ENCODE measurements around the gene SPTLC2. TPM values are rescaled to one million over a fixed set of nuclear protein-coding genes. Genes with fewer than 3 reads are reported as not detected.
A peak's percentile ranks its signal among the peaks of the same experiment; 100 is the strongest.
"Not testable (repeated sequence)": the region's sequence is repeated elsewhere in the genome, so short reads cannot be mapped to it uniquely, and the experiment has no call there.

Gene SPTLC2
- total RNA-seq, result 49.9 TPM

GRCh38 chr14:77616454-77617229 is at the start of gene SPTLC2:
SPTLC2 (minus strand) TSS chr14:77616637; CDS start chr14:77616579, 58 bp downstream.
- peak; percentile 99 for DNase-seq (ENCODE audit: low spot score)

GRCh38 chr14:77663293-77663692 is 46.9 kb upstream of the SPTLC2 start:
- DNase-seq (ENCODE audit: low spot score), result no peak

- not testable (repeated sequence) for DNase-seq (ENCODE audit: low spot score)
These were observed 45.1 kb upstream of the SPTLC2 start for GRCh38 chr14:77661562-77661961.

- no peak for DNase-seq (ENCODE audit: low spot score)
These were observed 44.3 kb upstream of the SPTLC2 start for GRCh38 chr14:77660754-77661153.

- no peak for DNase-seq (ENCODE audit: low spot score)
These were observed 43.4 kb upstream of the SPTLC2 start for GRCh38 chr14:77659831-77660230.

GRCh38 chr14:77657280-77657679 is 40.8 kb upstream of the SPTLC2 start:
- no peak for DNase-seq (ENCODE audit: low spot score)

GRCh38 chr14:77654001-77654441 is 37.6 kb upstream of the SPTLC2 start:
- DNase-seq (ENCODE audit: low spot score), result no peak

GRCh38 chr14:77649326-77649725 is 32.9 kb upstream of the SPTLC2 start:
- no peak for DNase-seq (ENCODE audit: low spot score)

GRCh38 chr14:77648520-77649200 is 32.2 kb upstream of the SPTLC2 start:
- DNase-seq (ENCODE audit: low spot score), result no peak

- no peak for DNase-seq (ENCODE audit: low spot score)
These were observed 31.4 kb upstream of the SPTLC2 start for GRCh38 chr14:77647853-77648252.

- DNase-seq (ENCODE audit: low spot score), result no peak
These were observed 30.5 kb upstream of the SPTLC2 start for GRCh38 chr14:77646907-77647306.

GRCh38 chr14:77645520-77646230 is 29.2 kb upstream of the SPTLC2 start:
- DNase-seq (ENCODE audit: low spot score), result no peak

- DNase-seq (ENCODE audit: low spot score), result no peak
These were observed 26.0 kb upstream of the SPTLC2 start for GRCh38 chr14:77642407-77642806.

GRCh38 chr14:77641534-77642341 is 25.3 kb upstream of the SPTLC2 start:
- DNase-seq (ENCODE audit: low spot score), result peak; percentile 73

- DNase-seq (ENCODE audit: low spot score), result no peak
These were observed 24.5 kb upstream of the SPTLC2 start for GRCh38 chr14:77640756-77641533.

- DNase-seq (ENCODE audit: low spot score), result no peak
These were observed 22.3 kb upstream of the SPTLC2 start for GRCh38 chr14:77638771-77639171.

GRCh38 chr14:77635869-77636268 is 19.4 kb upstream of the SPTLC2 start:
- DNase-seq (ENCODE audit: low spot score), result not testable (repeated sequence)

GRCh38 chr14:77635466-77635865 is 19.0 kb upstream of the SPTLC2 start:
- DNase-seq (ENCODE audit: low spot score), result not testable (repeated sequence)

GRCh38 chr14:77630111-77630510 is 13.7 kb upstream of the SPTLC2 start:
- DNase-seq (ENCODE audit: low spot score), result no peak

- DNase-seq (ENCODE audit: low spot score), result no peak
These were observed 8.9 kb upstream of the SPTLC2 start for GRCh38 chr14:77625360-77625759.

- no peak for DNase-seq (ENCODE audit: low spot score)
These were observed 6.8 kb upstream of the SPTLC2 start for GRCh38 chr14:77623201-77623600.

All from ureter (tissue), 1 donor.